ENCODE measurements around the gene REN. TPM values are rescaled to one million over a fixed set of nuclear protein-coding genes. Genes with fewer than 3 reads are reported as not detected.
A peak's percentile ranks its signal among the peaks of the same experiment; 100 is the strongest.

The REN gene
- total RNA-seq, 2 donors from 2014 or later: not detected

DNA sequence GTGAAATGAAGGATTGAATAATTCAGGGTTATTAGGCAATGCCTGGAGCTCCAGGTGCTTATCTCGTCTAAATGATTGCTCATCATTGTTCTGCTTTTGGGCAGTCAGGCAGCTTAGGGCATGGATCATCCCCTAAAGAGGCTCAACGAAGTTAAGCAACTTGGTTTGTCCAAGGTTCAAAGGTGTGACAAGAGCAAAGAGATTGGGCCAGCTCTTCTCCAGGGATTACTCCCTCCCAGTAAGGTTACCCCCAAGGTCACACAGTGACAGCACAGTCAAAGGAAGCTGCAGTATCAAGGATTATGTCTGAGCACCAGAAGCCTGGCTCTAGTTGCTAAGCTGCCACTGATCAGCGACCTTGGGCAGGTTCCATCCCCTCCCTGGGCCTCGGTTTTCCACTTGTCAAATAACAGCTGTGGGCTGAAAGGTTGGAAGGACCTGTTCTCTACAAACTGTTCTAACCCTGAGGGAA lies 21.1 kb downstream of the REN start:
- DNase-seq (ENCODE audit: low spot score): no peak
- intact Hi-C loops (cut with DNase I): loop anchor here in 1 of 2 donors (5.0 kb wide), 1 partner anchor 1302 kb away; no protein-coding TSS in a partner anchor

DNA sequence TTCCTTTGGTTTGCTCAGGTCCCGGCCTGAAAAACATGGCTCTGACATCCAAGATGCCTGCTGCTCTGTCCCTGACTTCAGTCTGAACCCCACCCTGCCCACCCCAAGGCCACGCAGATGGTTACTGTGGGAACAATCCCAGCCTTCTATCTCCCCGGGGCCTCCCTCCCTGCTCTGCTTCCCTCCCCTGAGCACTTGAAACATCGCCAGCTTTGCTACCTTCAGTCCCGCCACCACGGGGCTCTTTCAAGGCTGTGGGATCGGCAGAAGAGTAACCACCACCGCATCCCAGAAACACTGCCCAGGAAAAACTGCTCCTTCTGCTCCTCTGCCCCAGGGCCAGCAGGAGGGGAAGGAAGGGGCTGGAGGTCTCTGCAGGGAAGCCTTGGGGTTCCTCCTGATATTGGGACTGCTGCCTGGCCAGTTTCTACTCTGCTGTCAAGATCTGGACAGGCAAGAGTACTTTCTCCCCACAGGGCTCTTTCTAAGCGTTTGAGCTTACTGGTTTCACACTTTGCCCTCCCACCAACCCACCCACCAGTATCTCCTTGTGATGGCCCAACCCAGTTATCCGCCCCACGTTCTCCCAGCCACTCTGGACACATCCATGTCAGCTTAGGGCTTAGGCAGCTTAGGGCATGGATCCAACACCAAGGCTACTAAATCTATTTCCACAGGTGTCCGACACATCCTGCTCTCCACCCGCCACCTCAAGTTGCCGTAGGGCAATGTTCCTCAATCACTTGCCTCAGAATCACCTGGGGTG lies 22.7 kb downstream of the REN start:
- DNase-seq (ENCODE audit: low spot score): no peak
- intact Hi-C loops (cut with DNase I): no loop called here

DNA sequence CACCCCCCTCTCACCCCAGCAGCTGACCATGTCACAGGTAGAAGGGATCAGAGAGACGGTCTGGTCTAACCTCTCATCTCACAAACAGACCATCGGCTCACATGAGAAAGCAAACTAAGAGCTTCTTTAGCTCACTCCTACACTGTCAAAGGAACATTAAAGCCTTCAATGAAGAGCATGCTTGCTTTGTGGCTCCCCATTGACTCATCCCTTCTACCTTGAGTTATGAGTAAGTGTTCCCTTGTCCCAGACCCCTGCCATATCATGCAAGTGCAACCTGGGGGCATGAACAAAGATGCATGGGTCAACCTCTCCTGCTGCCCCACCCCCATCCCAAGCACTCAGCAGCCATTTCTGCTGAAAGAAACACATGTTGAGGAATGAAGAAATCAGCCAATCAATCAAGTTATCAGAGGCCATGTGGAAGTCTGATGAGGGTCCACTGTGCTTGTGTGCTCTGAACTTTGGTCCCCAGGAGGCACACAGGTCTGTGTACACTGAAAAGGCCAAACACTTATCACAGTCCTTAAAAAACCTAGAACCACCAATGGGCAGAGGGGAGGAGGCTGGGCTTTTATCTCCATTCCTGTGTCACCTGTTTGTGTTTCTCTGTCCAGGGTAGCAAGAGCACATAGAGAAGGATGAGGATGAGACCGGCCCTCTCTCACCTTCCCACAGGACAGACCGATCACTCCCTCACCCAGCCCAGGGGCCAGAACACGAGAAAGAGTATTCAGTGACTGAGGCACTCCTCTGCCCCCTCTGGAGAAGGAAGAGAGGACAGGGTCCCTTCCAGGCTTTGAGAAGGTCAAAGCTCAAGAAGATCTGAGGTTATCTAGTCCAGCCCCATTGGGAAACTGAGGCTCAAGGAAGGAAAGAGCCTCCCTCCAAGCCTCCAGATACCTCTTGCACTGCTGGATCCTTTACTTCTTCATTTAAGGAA lies 23.8 kb downstream of the REN start:
- intact Hi-C loops (cut with DNase I): no loop called here
- no peak for DNase-seq (ENCODE audit: low spot score)

DNA sequence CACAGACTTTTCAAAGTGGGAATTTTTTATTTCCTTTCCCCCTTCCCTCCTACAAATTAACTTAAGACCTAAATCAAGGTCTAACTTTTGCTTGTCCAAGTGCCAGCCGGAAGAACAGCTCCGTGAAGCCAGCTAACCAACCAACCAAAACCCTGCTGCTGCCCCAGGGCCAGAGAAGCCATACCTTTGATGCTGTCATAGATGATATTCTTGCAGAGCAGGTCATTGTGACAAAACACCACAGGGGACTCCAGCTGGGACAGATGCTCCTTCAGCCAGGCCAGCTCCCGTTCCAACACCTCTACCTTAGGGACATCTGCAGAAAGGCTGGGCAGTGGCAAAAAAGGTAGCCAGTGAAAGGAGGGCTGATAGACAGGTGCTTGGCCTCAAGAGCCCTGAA lies 25.0 kb downstream of the REN start:
- DNase-seq (ENCODE audit: low spot score): no peak
- intact Hi-C loops (cut with DNase I): no loop called here

DNA sequence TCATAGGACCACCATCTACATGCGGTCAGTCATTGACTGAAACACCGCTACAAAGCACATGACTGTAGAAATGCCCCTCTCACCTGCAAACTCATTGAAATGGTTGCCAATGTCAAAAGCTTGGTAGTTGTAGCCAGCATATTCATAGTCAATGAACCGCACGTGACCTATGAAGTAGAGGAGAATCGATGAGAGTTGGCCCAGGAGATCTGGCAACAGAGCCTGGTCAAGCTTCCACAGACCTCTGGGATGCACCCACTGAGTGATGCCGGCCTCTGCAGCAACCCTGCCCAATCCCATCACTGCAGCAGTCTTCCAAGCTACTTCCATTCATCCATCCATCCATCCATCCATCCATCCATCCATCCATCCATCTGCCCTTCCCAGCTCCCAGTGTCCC lies 26.2 kb downstream of the REN start:
- DNase-seq (ENCODE audit: low spot score): no peak
- intact Hi-C loops (cut with DNase I): no loop called here

DNA sequence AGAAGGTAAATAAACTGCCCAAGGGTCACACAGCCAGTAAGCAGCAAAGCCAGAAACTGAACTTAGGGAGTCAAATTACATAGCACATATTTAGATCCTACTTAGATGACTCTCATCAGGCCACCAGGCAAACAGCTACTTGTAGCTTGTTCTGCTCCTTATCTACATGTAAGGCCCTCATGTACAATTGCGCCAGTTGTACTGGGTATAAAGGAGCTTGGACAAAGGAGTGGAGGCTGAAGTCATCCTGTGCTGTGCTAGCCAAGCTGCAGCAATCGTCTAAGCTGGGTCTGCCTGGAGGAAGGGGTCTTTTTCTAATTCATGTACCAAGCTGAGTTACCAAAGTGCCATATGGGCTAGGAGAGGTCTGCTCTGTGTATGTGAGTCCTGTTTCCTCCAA lies 27.0 kb downstream of the REN start:
- intact Hi-C loops (cut with DNase I): no loop called here

DNA sequence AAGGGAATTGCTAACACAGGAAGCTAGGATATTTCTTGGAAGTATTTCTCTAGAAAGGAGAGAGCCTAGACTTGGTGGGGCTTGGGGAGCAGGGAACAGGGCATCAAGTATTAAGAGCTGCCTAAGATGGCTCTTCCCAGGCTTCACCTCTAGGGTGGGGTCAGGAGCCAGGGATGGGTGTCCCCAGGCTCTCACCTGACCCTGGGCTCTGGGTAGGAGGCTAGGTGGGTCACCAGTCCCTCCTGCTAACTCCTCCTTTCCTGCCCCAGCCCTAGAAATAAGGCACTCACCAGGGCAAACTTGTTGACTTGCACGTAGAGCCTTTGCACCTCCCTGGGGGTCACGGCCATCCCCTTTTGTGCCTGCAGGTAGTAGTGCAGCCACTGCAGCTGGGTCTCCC lies 29.3 kb downstream of the REN start:
- no peak for DNase-seq (ENCODE audit: low spot score)

More for the DNA sequence above, 27.0 kb downstream of the REN start:
- DNase-seq (ENCODE audit: low spot score): no peak

DNA sequence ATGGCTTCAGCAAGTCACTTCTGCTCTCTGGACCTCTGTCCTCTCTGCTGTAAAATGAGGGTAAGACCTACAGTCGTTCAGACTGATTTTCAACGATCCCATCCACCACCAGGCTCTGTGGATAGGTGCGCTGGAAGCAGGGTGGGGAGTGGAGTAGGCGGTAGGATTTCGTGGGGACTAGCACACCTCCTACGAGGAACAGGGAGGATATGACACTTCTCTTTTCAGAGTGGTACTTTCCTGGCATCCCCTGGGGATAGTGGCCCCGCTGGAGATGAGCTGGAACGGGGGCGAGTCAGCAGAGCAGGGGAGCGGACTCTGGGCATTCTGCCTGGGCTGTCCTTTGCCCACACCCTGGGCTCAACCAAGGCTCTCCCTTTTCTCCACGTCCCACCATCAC lies 32.0 kb downstream of the REN start:
- DNase-seq (ENCODE audit: low spot score): no peak
- intact Hi-C loops (cut with DNase I): no loop called here

More for the DNA sequence above, 29.3 kb downstream of the REN start:
- intact Hi-C loops (cut with DNase I): no loop called here

DNA sequence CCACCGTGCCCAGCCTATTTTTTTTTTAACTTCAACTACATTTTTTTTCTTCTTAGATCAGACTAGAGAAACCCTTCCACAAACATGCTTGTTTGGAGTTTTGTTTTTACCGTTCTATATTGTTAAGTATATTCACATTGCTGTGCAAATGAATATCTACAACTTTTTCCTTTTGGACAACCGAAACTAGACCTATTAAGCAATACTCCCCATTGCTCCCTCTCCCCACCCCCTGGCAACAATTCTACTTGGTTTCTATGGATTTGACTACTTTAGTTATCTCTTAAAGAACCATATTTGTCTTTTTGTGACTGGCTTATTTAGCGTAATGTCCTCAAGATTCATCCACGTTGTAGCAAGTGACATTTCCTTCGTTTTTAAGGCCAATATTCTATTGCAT lies 33.4 kb downstream of the REN start:
- DNase-seq (ENCODE audit: low spot score): no peak
- intact Hi-C loops (cut with DNase I): no loop called here

DNA sequence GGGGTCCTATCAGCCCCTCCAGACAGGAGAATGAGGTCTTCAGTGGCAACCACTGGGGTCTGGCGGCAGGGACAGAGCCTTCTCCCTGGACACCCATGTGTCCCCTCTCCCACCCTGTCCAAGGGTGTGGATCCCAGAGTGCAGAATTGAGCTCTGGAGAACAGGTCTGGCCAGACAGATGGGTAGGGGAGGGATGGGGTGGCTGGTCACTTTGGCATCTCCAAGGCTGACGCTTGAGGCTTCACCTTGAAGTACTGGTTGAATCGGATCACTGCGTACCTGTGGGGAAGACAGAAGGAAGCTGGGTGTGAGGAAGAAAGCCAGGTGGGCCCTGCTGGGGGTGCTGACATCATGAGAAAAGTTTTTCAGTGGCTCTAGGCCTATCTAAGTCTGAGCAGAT lies 34.2 kb downstream of the REN start:
- intact Hi-C loops (cut with DNase I): loop anchor here in 1 of 2 donors (2.0 kb wide), 1 partner anchor 269 kb away; no protein-coding TSS in a partner anchor
- no peak for DNase-seq (ENCODE audit: low spot score)

DNA sequence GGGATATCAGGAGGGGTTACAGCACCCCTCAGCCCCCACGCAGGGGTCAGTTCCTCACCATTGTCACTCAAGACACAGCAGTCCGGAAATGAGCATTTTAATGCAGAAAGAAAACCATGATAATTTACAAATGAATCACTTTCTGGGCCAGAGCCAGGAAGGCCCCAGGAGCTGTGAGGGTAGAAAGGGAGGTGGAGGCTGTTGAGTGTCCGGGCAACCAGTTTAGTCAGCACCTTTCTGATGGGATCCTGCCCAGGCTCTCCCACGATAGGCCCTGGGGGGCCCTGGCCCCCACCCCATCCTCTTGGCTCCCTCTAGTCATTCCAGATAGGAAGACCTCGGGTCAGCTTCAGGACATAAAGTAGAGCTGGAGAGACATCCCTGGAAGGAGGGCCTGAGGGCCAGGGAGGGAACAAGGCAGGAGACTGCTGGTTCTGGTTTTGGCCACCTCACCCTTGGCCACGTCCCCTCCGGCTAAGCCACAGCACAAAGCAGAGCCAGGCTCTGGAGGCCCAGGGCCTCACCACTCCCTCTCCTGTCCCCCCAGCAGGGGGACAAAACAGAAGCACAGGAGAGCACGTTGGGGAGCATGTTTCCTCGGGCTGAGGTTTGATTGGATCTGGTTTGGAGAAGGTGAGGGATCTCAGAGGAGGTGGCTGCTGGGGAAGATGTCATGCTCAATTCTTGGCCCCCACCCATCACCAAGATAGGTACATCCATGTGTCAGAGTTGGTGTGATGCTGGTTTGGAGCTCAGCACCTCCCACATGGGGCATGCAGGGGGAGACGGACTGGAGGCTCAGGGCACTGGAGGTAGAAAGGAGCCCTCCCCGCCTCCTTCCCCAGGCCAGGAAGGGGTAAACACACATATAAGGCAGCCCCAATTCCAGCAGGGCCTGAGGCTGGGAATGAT lies 34.9 kb downstream of the REN start:
- DNase-seq (ENCODE audit: low spot score): no peak
- intact Hi-C loops (cut with DNase I): loop anchor here in 1 of 2 donors (2.0 kb wide), 1 partner anchor 268 kb away; no protein-coding TSS in a partner anchor

DNA sequence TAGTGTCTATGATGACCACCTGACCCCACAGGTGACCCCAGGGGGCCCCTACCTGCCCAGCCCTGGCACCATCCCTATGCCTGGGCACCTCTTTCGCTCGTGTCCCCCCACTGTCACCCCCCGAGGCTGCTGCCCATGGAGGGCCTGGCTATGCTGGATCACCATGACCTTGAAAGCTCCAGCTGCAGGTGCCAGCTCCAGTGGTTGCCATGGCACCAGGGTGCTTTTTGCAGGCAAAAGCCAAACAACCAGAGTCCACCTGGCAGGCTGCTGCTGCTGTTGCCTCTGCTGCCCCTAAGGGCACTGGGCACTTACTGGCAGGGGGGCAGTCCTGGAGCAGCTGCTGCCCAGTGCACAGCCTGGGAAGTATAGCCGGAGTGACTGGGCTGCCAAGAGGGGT lies 36.0 kb downstream of the REN start:
- no peak for DNase-seq (ENCODE audit: low spot score)
- intact Hi-C loops (cut with DNase I): loop anchor here in 1 of 2 donors (2.0 kb wide), 1 partner anchor 267 kb away; no protein-coding TSS in a partner anchor

DNA sequence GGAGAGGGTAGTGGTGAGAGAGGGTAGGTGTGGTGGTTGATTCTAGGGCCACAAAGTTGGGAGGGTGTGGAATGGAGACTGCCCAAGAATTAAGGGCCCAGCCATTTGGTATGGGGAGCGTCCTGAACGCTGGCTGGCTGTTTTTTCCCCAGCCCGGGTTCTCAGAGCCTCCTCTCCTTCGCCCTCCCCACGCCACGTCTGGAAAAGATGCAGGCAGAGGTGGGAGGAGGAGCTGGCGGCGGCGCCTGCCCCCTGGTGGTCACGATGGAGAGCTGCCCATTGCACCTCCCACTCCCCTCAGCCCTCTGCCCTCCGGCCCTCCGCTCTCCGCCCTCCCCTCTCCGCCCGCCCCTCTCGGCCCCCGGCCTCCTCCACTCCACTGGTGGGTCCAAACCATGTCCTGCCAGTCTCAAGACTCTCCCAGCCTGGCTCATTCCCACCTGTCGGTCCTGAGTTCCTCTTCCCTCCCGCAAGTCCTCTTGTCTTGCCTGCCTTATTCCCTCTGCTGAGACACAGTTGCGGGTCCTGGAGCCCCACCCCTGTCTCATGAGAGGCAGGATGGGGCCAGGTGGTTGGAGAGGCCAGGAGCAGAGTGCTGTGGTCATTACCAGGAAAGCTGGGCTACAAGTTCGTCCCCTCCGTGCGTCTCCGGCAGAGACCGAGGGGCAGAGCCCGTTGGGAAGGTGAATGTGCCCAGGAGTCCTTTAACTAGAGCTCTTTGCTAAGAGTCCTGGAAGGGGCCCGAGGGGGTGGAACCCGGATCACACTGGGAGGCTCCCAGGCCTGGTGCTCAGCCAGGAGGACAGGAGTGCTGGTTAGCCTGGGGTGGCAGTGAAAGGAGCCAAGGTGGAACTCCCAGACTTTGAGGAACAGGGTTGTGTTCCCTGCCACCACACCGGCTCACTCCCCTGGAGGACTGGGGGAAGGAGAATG lies 36.9 kb downstream of the REN start:
- intact Hi-C loops (cut with DNase I): loop anchor here in 1 of 2 donors (5.0 to 10.0 kb wide), 2 partner anchors 54 to 988 kb away; partner anchors contain the start of gene SOX13
- peak; percentile 93 for DNase-seq (ENCODE audit: low spot score)

DNA sequence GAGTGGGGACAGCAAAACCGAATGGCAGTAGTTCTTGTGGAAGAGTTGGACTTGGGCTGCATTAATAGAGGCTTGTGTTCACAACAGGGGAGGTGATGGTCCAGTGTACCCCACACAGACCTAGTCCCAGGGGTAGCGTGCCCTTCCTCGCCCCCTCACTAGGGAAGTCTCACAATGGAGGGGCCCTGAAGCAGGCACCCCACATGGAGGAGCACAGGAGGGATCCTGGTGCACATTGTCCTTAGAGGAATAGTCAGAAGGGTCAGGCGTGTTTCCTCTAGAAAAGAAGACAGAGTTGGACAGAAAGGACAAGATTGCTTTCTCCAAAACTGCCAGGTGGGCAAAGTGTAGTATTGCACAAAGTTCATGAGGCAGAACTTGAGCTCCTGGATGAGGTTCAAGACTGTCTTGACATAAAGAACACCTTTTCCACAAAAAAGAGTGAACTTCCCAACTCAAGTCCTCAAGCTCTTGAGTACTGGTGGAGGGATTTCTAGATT lies 37.6 kb downstream of the REN start:
- intact Hi-C loops (cut with DNase I): loop anchor here in 1 of 2 donors (5.0 to 10.0 kb wide), 2 partner anchors 54 to 989 kb away; partner anchors contain the start of gene SOX13
- DNase-seq (ENCODE audit: low spot score): no peak

DNA sequence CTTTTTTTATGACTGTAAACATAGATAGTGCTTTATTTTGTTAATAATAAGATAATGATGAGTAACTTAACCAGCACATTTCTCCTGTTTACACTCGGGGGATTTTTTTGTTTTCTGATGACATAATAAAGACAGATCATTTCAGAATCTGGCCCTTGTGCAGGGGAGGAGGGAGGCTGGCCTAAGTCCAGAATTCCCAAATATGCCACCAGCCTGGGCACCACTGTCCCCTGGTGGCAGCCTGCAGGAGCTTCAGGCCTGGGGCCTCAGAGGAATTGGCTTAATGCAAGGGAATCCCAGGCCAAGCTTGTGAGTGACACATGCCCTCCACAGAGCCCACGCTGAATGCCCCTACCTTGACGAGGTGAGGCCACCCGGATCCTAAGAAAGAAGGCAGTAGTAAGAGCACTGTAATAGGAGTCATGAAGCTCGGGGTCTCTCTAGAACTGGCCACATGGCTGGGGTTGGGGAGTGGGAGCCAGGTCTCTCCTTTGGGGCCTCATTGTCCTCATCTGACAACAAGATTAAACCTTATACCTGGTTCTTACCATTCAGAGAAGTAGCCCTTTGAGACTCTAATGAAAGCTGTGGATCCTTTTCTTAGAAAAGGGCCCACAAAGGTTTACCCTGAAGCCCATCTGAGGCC lies 38.4 kb downstream of the REN start:
- intact Hi-C loops (cut with DNase I): loop anchor here (2.0 to 10.0 kb wide), 4 partner anchors 53 to 990 kb away; partner anchors contain the start of genes SNRPE (in 1 of the 2) and SOX13 (in 1 of the 2)
- no peak for DNase-seq (ENCODE audit: low spot score)

DNA sequence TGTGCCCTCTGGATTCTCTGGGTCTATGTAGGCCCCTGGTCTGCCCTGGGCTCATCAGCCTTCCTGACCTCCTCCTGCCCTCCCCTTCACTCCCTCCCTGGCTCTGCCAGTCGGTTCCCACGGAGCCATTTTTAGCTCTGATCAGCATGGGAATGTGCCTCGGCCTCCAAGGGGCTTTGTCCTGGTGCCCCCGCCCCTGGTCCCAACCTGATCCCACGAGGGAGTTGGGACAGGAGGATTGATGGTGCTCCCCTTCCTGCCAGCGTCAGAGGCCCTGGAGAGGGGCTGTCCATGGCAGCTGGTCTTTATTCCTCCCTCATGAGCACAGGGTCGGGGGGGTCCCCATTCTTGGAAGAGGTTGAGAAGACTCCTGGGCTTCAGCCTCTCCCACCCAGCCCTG lies 39.2 kb downstream of the REN start:
- DNase-seq (ENCODE audit: low spot score): no peak
- intact Hi-C loops (cut with DNase I): loop anchor here (2.0 to 10.0 kb wide), 4 partner anchors 52 to 990 kb away; partner anchors contain the start of genes SNRPE (in 1 of the 2) and SOX13 (in 1 of the 2)

DNA sequence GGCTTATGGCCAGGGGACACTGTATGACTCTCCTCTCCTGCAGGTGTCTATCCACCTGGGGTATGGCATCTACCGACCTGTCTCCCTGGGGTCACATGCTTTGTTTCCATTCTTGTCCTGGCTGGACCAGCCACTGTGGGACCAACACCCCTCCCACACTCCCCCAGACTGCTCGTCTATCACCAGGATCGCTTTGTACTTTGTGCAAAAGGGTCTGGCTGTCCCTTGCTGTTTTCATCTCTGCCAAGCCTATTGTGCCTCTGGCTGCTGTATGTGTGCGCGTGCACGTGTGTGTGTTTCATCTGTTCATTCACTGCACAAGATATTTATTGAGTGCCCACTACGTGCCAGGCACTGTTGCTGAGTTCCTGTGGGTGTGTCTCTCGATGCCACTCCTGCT lies 39.8 kb downstream of the REN start:
- no peak for DNase-seq (ENCODE audit: low spot score)
- intact Hi-C loops (cut with DNase I): loop anchor here (2.0 to 10.0 kb wide), 4 partner anchors 52 to 991 kb away; partner anchors contain the start of genes SNRPE (in 1 of the 2) and SOX13 (in 1 of the 2)
